ENCODE results near the gene CTSC.

Gene CTSC

GRCh38 chr11:88315015-88315414 lies 22.5 kb downstream of the CTSC start:
- DNase-seq: no peak

- DNase-seq: no peak
Measured at GRCh38 chr11:88313441-88313840, 24.1 kb downstream of the CTSC start.

GRCh38 chr11:88312628-88313027 lies 24.9 kb downstream of the CTSC start:
- no peak for DNase-seq

GRCh38 chr11:88310246-88310645 lies 27.3 kb downstream of the CTSC start:
- DNase-seq: no peak

- no peak for DNase-seq
Measured at GRCh38 chr11:88308576-88308975, 29.0 kb downstream of the CTSC start.

GRCh38 chr11:88307749-88308425 lies 29.6 kb downstream of the CTSC start:
- no peak for DNase-seq

GRCh38 chr11:88306785-88307184 lies 30.8 kb downstream of the CTSC start:
- no peak for DNase-seq

GRCh38 chr11:88305430-88305829 lies 32.1 kb downstream of the CTSC start:
- DNase-seq: no peak

GRCh38 chr11:88304352-88304751 lies 33.2 kb downstream of the CTSC start:
- DNase-seq: no peak

- DNase-seq: no peak
Measured at GRCh38 chr11:88303037-88303436, 34.5 kb downstream of the CTSC start.

GRCh38 chr11:88301488-88302140 lies 35.9 kb downstream of the CTSC start:
- no peak for DNase-seq

- DNase-seq: no peak
Measured at GRCh38 chr11:88300888-88301487, 36.5 kb downstream of the CTSC start.

GRCh38 chr11:88297863-88298262 lies 39.7 kb downstream of the CTSC start:
- no peak for DNase-seq

- no peak for DNase-seq
Measured at GRCh38 chr11:88297421-88297820, 40.1 kb downstream of the CTSC start.

GRCh38 chr11:88295028-88295427 lies 42.5 kb downstream of the CTSC start:
- no peak for DNase-seq

GRCh38 chr11:88293931-88294330 lies 43.6 kb downstream of the CTSC start:
- DNase-seq: no peak

GRCh38 chr11:88292171-88292843 lies 45.2 kb downstream of the CTSC start:
- no peak for DNase-seq

GRCh38 chr11:88288560-88288959 lies 49.0 kb downstream of the CTSC start:
- no peak for DNase-seq

GRCh38 chr11:88284336-88285050 lies 53.0 kb downstream of the CTSC start:
- no peak for DNase-seq

- DNase-seq: no peak
Measured at GRCh38 chr11:88282747-88283515, 54.6 kb downstream of the CTSC start.

- no peak for DNase-seq
Measured at GRCh38 chr11:88281317-88281712, 56.2 kb downstream of the CTSC start.

- DNase-seq: no peak
Measured at GRCh38 chr11:88280673-88281316, 56.7 kb downstream of the CTSC start.
